Trophoblast cell (in vitro differentiated cells and primary cell): ENCODE results near the gene CCDC3.

Experiments used
- DNase-seq, 2 donors: peaks; one replicate each; pipeline ENCODE4 v3.0.0-alpha.2; 2016
- H2AFZ ChIP-seq: 2 replicates; pipeline ENCODE4 v1.6.1; 2013; ENCODE audit warnings: low read length, moderate library complexity, mild to moderate bottlenecking; ENCODE audit not compliant: insufficient read depth, poor library complexity
- H2AK5ac ChIP-seq: 2 replicates; pipeline ENCODE4 v1.6.1; 2013; ENCODE audit warnings: mild to moderate bottlenecking, low read length
- H2BK120ac ChIP-seq: 2 replicates; pipeline ENCODE4 v1.6.1; 2013; ENCODE audit warnings: low read length, mild to moderate bottlenecking, moderate library complexity; ENCODE audit not compliant: insufficient read depth, poor library complexity
- H2BK12ac ChIP-seq: 2 replicates; pipeline ENCODE4 v1.6.1; 2013; ENCODE audit warnings: mild to moderate bottlenecking, low read length, moderate library complexity
- H2BK5ac ChIP-seq: 2 replicates; pipeline ENCODE4 v1.6.1; 2013; ENCODE audit warnings: low read length, low read depth, moderate library complexity, mild to moderate bottlenecking; ENCODE audit not compliant: poor library complexity
- H3K14ac ChIP-seq: 2 replicates; pipeline ENCODE4 v1.6.1; 2013; ENCODE audit warnings: mild to moderate bottlenecking, low read length
- H3K18ac ChIP-seq: 2 replicates; pipeline ENCODE4 v1.6.1; 2013; ENCODE audit warnings: mild to moderate bottlenecking, low read length
- H3K23ac ChIP-seq: 2 replicates; pipeline ENCODE4 v1.6.1; 2013; ENCODE audit warnings: low read length
- H3K27ac ChIP-seq: 2 replicates; pipeline ENCODE4 v1.5.1; 2013; ENCODE audit warnings: low read depth, mild to moderate bottlenecking, inconsistent platforms, low read length, moderate library complexity
- H3K27me3 ChIP-seq: 2 replicates; pipeline ENCODE4 v1.6.1; 2013; ENCODE audit warnings: inconsistent platforms, mild to moderate bottlenecking, low read length, moderate library complexity; ENCODE audit not compliant: insufficient read depth
- H3K36me3 ChIP-seq, 2 experiments: 1 replicate in 1 of 2; 2 replicates in 1 of 2; pipeline ENCODE4 v1.6.1; 2013; ENCODE audit warnings: low read length in 2 of 2, mild to moderate bottlenecking in 2 of 2, moderate library complexity in 1 of 2; ENCODE audit not compliant: insufficient read depth in 2 of 2, control insufficient read depth in 1 of 2
- H3K4ac ChIP-seq: 2 replicates; pipeline ENCODE4 v1.6.1; 2013; ENCODE audit warnings: low read depth, mild to moderate bottlenecking, low read length, moderate library complexity
- H3K4me1 ChIP-seq, 2 experiments: 1 replicate in 1 of 2; 2 replicates in 1 of 2; pipeline ENCODE4 v1.6.1; 2013; ENCODE audit warnings: low read length in 2 of 2, mild to moderate bottlenecking in 2 of 2, moderate library complexity in 1 of 2; ENCODE audit not compliant: insufficient read depth in 2 of 2, control insufficient read depth in 1 of 2
- H3K4me2 ChIP-seq: 2 replicates; pipeline ENCODE4 v1.6.1; 2013; ENCODE audit warnings: inconsistent platforms, mild to moderate bottlenecking, low read length, moderate library complexity
- H3K4me3 ChIP-seq: 2 replicates; pipeline ENCODE4 v1.5.1; 2013; ENCODE audit warnings: mild to moderate bottlenecking, low read depth, low read length, inconsistent platforms
- H3K79me1 ChIP-seq: one replicate; pipeline ENCODE4 v1.6.1; 2013; ENCODE audit warnings: low read length
- H3K79me2 ChIP-seq: 2 replicates; pipeline ENCODE4 v1.6.1; 2013; ENCODE audit warnings: low read length, mild to moderate bottlenecking; ENCODE audit not compliant: control insufficient read depth, insufficient read depth, poor library complexity
- H3K9ac ChIP-seq: 2 replicates; pipeline ENCODE4 v1.6.1; 2013; ENCODE audit warnings: mild to moderate bottlenecking, low read length
- H3K9me3 ChIP-seq: 2 replicates; pipeline ENCODE4 v1.6.1; 2013; ENCODE audit warnings: low read depth, mild to moderate bottlenecking, control low read depth, inconsistent platforms, low read length; ENCODE audit not compliant: insufficient read depth
- H4K12ac ChIP-seq: 2 replicates; pipeline ENCODE4 v1.6.1; 2013; ENCODE audit warnings: low read depth, mild to moderate bottlenecking, low read length, moderate library complexity
- H4K8ac ChIP-seq: 2 replicates; pipeline ENCODE4 v1.6.1; 2013; ENCODE audit warnings: low read depth, mild to moderate bottlenecking, low read length, moderate library complexity
- H4K91ac ChIP-seq: one replicate; pipeline ENCODE4 v1.6.1; 2013; ENCODE audit warnings: low read depth, mild to moderate bottlenecking, low read length, moderate library complexity
- WGBS: extraction: QIAGEN DNeasy Blood & Tissue Kit; methylation state at CpG from one replicate; pipeline ENCODE4 v1.1.7; 2013; ENCODE audit warnings: missing lambda C conversion rate; ENCODE audit not compliant: insufficient read length, insufficient coverage; ENCODE audit errors: extremely low coverage; 5-methylcytosine and 5-hydroxymethylcytosine counted together

The CCDC3 gene

GRCh38 chr10:12921163-12921562 lies 80.3 kb downstream of the CCDC3 start:
- Histone ChIP-seq H3K79me1 (no peaks in the 10 kb centered on the region), H3K18ac (no peak overlapping the region), H2AFZ (no peak overlapping the region), H2AK5ac (no peak overlapping the region), H3K4me1 (no peaks in the 10 kb centered on the region), H3K27me3 (no peaks in the 10 kb centered on the region), H3K4me2 (no peak overlapping the region), H4K12ac (no peak overlapping the region), H3K14ac (no peak overlapping the region), H2BK12ac (no peak overlapping the region), H3K9ac (no peak overlapping the region), H3K27ac (no peak overlapping the region), H4K91ac (no peak overlapping the region), H3K36me3 (no peaks in the 10 kb centered on the region), H3K79me2 (no peaks in the 10 kb centered on the region), H3K23ac (no peak overlapping the region), H2BK5ac (no peak overlapping the region), H2BK120ac (no peak overlapping the region), H3K4me3 (no peak overlapping the region), H3K4ac (no peak overlapping the region), H4K8ac (no peak overlapping the region), H3K9me3 (no peaks in the 10 kb centered on the region)
- no CpG with 5 or more reads among the region's 6 CpGs for WGBS
- no peak for DNase-seq

- H3K9me3 ChIP-seq, result no peaks in the 10 kb centered on the region
- H3K4me2 ChIP-seq, result no peak overlapping the region
- no CpG with 5 or more reads among the region's 6 CpGs for whole genome bisulfite sequencing
- no peak overlapping the region for H4K12ac ChIP-seq
- no peaks in the 10 kb centered on the region for H3K4me1 ChIP-seq
- H3K14ac ChIP-seq, result no peak overlapping the region
- no peak overlapping the region for H2BK5ac ChIP-seq
- no peak overlapping the region for H3K27ac ChIP-seq
- H3K27me3 ChIP-seq, result no peaks in the 10 kb centered on the region
- H3K18ac ChIP-seq, result no peak overlapping the region
- no peak overlapping the region for H4K91ac ChIP-seq
- no peaks in the 10 kb centered on the region for H3K79me2 ChIP-seq
- H3K9ac ChIP-seq, result no peak overlapping the region
- H3K4me3 ChIP-seq, result no peak overlapping the region
- H4K8ac ChIP-seq, result no peak overlapping the region
- H2AK5ac ChIP-seq, result no peak overlapping the region
- DNase-seq, result no peak
- no peaks in the 10 kb centered on the region for H3K79me1 ChIP-seq
- no peak overlapping the region for H2BK120ac ChIP-seq
- H3K36me3 ChIP-seq, result no peaks in the 10 kb centered on the region
- no peak overlapping the region for H2BK12ac ChIP-seq
- no peak overlapping the region for H3K23ac ChIP-seq
- H2AFZ ChIP-seq, result no peak overlapping the region
- H3K4ac ChIP-seq, result no peak overlapping the region
Measured at GRCh38 chr10:12919574-12919973, 81.9 kb downstream of the CCDC3 start.

- Histone ChIP-seq H3K27ac (no peak overlapping the region), H3K9me3 (no peaks in the 10 kb centered on the region), H2BK120ac (no peak overlapping the region), H4K12ac (no peak overlapping the region), H3K18ac (no peak overlapping the region), H3K79me1 (no peaks in the 10 kb centered on the region), H3K27me3 (no peaks in the 10 kb centered on the region), H4K91ac (no peak overlapping the region), H3K4me2 (no peak overlapping the region), H2AFZ (no peak overlapping the region), H3K23ac (no peak overlapping the region), H3K9ac (no peak overlapping the region), H3K36me3 (no peaks in the 10 kb centered on the region), H3K4me1 (no peaks in the 10 kb centered on the region), H4K8ac (no peak overlapping the region), H2AK5ac (no peak overlapping the region), H3K4me3 (no peak overlapping the region), H3K4ac (no peak overlapping the region), H2BK12ac (no peak overlapping the region), H3K14ac (no peak overlapping the region), H3K79me2 (no peaks in the 10 kb centered on the region), H2BK5ac (no peak overlapping the region)
- WGBS, result no CpG with 5 or more reads among the region's 4 CpGs
- no peak for DNase-seq
Measured at GRCh38 chr10:12916587-12916986, 84.9 kb downstream of the CCDC3 start.

- no peaks in the 10 kb centered on the region for H3K79me2 ChIP-seq
- H3K36me3 ChIP-seq, result no peaks in the 10 kb centered on the region
- no peaks in the 10 kb centered on the region for H3K9me3 ChIP-seq
- H3K23ac ChIP-seq, result no peak overlapping the region
- no peak overlapping the region for H4K8ac ChIP-seq
- H3K4ac ChIP-seq, result no peak overlapping the region
- no peaks in the 10 kb centered on the region for H3K4me1 ChIP-seq
- H3K79me1 ChIP-seq, result no peaks in the 10 kb centered on the region
- H2BK12ac ChIP-seq, result no peak overlapping the region
- H2BK120ac ChIP-seq, result no peak overlapping the region
- H3K14ac ChIP-seq, result no peak overlapping the region
- H3K4me3 ChIP-seq, result no peak overlapping the region
- no peak overlapping the region for H4K91ac ChIP-seq
- no peak overlapping the region for H3K9ac ChIP-seq
- DNase-seq, result no peak
- H3K27me3 ChIP-seq, result no peaks in the 10 kb centered on the region
- no peak overlapping the region for H3K18ac ChIP-seq
- no peak overlapping the region for H2AFZ ChIP-seq
- no peak overlapping the region for H3K4me2 ChIP-seq
- no peak overlapping the region for H2AK5ac ChIP-seq
- no CpG with 5 or more reads among the region's 3 CpGs for WGBS
- H3K27ac ChIP-seq, result no peak overlapping the region
- no peak overlapping the region for H4K12ac ChIP-seq
- no peak overlapping the region for H2BK5ac ChIP-seq
Measured at GRCh38 chr10:12915637-12916168, 85.8 kb downstream of the CCDC3 start.
